ENCODE results near the gene SATB1.

Gene SATB1

DNA sequence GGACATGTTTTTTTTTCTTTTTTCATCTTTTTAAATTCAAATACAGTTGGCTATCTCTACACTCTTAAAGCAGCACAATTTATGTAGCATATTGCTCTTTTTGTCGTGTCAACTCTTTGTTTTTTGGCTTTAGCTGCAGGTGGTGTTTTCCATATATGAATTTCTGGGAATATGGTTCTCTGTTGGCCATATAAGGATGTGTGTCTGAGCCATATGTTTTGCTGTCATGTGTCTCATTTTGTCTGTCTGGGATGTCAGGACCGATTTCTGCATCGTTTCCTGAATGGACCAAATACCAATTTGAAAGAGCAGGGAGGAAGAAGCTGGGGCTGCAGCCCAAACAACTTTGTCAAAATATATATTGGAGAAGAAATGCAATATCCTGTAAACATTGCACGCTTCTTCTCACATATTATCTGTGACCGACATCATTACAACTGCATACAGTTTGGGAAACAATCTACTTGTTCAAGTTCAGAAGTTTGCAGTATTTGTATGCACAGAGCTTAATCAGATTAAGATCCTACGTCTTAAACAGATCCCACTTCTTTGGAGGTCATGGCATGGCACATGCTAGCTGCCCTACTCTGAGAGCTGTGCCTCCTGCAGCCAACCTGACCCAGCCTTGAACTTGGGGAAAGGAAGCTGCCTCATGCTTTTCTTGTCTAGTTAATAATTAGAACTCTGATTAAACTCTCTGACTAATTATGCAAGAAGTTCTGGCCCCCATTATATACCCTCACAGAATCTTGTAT, 4.0 kb upstream of the SATB1 start:
- no peak for DNase-seq

- DNase-seq = no peak
Measured at GRCh38 chr3:18428036-18428435, 2.9 kb upstream of the SATB1 start.

GRCh38 chr3:18426597-18427193, 1.6 kb upstream of the SATB1 start:
- DNase-seq = no peak

DNA sequence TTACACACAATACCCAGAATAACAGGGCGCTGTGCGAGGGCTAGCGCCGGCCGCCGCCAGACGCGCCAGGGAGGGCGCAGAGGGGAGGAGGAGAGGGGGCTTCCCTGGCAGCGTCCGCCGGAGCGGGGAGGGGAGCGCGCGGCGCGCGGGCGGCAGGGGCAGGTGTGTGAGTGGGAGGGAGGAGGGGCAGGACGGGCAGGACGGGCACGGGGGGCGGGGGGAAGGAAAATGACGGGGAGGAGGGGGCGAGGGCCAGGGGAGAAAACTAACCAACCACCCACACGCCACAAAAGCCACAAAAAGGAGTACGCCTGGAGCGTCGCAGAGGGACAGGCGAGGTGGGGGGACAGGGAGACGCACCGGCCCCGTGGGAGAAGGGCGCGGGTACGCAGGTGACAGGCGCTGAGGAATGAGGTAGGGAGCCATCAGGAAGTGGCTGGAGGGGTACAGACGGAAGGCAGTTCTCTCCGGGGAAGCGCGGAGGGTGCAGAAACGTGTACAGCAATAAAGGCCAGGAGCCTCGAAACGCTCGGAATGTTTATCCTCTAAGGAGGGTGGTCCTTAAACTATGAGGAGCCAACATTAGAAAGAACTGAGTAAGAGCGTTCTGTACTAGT, 610 bp upstream of the SATB1 start:
- peak; percentile 59 for DNase-seq

GRCh38 chr3:18424213-18424728, 868 bp downstream of the SATB1 start:
- no peak for DNase-seq

GRCh38 chr3:18423401-18424212, 1.5 kb downstream of the SATB1 start:
- DNase-seq = no peak

DNA sequence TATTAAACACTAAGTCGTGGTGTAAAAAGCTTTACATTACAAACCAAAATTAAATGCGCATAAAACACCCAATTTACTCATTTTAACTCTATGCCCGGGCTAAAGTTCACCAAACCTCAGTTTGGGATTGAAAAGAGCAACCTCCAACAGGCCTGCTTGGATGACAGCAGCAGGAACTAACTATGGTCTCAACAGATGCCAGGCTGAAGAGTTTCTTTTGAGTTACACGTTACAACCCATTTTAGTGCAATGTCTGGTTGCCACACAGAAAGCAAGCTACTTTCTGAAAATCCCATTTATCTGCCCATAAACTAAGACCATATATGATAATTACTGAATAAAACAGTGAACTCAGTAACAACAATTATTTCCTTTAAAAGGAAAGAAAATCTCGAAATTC, 2.2 kb downstream of the SATB1 start:
- no peak for DNase-seq

DNA sequence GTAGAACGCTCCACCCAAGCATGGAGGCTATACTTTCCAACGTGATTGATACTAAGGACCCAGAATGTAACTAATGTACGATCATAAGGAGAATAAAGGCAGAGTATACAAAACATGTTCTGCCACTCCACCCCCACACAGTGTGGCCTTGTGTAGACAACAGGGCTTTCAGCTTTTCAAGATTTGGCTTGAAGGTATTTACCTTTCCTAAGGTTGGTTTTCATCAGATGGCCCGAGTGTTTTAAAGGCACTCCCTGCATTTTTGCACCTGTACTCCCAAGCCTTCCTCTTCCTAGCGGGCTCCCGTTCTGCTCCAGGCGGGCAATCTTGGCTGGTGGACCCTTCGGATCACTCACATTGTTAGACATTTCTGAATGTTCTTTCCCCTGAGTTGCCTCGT, 4.6 kb downstream of the SATB1 start:
- DNase-seq = no peak

GRCh38 chr3:18419232-18419631, 5.9 kb downstream of the SATB1 start:
- DNase-seq = no peak

DNA sequence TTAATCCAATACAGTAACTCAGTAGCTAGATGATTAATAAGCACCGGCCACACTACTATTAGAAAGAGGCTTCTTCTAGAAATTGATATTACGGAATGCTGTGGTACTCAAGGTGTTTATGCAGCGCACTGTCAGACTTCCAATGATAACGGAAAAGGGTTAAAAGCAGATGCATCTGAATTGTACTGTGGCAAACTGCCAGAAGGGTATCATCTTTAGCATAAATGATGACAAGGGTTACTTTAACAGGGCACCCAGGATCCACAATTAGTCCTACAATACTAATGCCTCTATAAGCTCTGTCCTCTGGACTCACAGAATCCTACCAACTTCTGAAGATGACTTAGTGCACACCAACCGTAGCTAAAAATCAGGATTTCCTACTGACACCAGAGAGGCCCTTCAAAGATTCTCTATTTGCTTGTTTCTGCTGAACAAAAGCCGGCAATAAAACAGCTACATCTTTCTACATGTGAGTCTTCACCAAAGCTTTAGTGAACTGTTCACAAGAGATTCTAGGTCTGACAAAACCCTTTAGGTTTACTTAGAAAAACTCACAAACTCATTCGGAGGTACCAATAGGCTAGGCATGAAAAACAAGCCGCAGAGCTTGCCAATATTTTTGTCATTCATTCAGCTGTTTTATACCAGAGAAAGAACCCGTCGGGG, 7.1 kb downstream of the SATB1 start:
- DNase-seq = no peak

DNA sequence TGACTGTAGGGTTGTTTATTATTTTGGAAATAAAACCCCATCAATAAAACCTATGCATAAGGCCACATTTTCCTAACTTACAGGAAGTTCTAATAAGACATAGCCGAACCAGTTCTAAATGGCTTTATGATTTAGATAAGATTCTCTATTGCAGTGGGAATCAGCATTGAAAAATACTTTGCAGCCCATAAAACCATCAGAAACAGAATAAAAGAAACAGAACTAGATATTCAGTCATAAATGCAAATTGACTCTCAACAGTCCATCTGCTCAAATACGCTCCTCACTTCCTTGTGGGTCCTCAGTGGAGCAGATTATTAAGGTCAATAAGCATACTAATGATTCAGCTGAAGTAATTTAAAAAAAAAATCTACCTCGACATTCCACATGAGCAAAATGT, 8.8 kb downstream of the SATB1 start:
- DNase-seq = no peak

DNA sequence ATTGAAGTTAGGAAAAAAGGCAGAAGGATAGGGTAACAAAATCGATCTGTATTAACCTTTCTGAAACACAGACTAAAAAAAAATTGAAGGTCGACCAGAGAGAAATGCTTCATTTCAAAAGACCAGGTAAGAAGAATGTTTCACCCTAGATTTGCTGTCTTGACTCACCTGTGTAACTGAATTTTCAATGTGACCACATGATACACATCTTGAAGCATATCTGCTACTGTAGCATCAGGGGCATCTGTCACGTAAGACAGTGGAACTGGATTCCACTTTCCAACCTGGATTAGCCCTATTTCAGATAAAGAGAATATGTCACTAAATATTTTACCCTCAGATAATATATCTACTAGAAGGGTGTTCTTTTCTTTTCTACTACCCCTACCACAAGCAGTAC, 9.3 kb downstream of the SATB1 start:
- DNase-seq = no peak

- DNase-seq = no peak
Measured at GRCh38 chr3:18415167-18415566, 10.0 kb downstream of the SATB1 start.

- no peak for DNase-seq
Measured at GRCh38 chr3:18412684-18413083, 12.5 kb downstream of the SATB1 start.

DNA sequence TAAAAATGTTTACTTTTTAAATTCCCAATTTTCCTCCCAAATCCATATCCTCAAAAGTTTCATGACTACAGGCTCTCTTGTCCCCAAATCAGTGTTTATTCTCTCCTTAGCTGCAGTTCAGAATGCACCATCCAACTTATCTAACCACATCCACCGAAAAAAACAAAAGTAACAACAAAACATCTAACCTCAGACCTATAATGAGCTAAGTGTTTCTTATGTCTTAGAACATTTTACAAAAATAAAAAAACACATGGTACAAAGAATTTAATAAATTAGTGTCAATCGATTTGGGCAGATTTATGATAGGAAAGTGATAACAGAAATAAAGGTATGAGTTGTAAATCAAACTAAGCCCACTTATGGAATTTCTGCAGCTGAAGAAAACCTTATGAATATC, 13.6 kb downstream of the SATB1 start:
- no peak for DNase-seq

GRCh38 chr3:18410205-18410604, 14.9 kb downstream of the SATB1 start:
- DNase-seq = no peak

DNA sequence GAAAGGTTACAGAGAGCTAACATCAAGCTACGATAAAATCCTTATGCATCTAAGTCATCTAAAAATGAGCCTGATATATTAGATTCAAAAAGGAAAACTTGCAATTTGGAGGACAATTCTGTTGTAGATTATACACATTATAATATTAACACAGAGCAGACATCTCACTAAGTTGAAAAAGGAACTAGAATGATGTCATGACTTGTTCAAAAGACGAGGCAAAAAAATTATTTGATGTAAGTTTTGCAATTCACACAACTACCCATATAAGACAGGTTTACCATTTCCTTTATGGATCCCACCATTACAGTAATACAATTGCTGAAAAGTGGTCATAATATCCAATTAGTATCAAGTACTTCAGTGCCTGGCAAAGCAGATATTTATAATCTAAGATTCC, 15.9 kb downstream of the SATB1 start:
- no peak for DNase-seq

GRCh38 chr3:18405141-18405540, 20.0 kb downstream of the SATB1 start:
- no peak for DNase-seq

GRCh38 chr3:18403061-18403460, 22.1 kb downstream of the SATB1 start:
- DNase-seq = no peak

DNA sequence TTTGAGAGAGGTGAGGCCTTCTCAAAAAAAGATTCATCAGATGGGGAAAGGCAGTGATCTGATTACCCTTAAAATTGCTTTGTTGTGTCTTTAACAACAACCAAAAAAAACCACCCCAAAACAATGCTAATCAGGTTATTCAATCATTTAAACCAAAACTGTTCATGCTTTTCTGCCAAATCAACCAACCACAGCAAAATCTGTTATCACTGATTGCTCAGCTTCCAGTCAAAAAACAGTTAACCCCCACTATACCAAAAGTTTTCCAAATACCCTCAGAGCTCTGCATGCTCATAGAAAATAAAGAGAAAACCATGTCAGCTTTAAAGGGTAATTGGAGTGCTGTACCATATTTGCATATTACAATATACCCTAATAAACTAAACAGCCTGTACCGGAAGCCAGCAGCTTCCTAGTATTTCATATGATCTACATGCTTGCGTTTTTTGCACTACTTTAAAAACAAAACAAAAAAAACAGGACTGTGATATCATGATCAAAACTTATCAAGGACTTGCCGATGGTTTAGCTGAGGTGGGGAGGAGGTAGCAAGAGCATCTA, 22.8 kb downstream of the SATB1 start:
- DNase-seq = no peak

DNA sequence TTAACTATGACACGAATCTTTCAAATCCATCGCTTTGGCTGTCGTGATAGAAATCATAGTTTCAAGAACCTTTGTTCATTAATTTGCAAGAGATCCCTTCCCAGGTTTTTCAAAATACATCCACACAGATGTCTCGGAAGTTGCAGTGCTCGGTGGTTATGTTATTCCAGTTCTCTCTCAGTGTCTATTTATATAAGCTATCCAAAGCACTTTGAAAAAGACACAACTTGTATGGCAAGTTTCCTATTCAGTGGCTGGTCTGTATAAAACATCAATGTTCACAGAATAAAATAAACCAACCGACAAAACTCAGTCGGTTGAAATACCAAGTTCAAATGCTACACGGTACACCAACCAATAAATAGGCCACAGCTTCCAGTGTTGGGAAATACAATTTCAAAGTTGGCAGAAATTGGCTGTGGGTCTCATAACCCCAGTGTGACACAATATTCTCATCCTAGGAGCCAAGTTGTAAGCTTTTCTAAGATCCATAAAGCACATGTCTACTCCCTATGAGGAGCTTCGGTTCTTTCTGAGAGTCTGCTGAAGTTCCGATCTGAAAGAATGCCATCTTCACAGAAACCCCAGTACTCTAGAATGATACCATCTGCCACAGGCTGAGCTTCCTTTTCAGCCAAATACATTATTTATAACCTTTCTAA, 23.7 kb downstream of the SATB1 start:
- DNase-seq = no peak

DNA sequence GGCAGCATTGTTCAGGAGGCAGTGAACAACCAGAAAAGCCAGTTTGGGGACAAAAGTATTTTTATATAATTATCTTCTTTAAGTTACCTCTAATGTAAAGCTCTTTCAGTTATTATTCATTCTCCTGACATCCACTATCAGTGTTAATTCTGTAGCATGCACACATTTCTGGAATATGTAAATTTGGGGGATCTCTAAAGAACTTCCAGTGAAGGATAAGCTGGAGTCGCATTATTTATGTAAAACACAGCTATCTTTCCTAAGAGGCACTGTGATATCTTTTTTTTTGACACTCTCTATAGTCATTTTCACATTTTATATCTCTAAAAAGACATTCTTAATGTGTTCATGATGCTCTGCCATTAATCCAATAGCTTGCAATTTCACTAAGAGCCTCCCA, 26.7 kb downstream of the SATB1 start:
- no peak for DNase-seq
